HG03139 (cell line): ENCODE data around the gene SLC25A40.

Experiments used
- ATAC-seq: cut with Tn5 transposase; IDR thresholded peaks from one replicate; pipeline ENCODE4 v1.9.1; 2021; ENCODE audit not compliant: unreplicated experiment

The SLC25A40 gene

DNA sequence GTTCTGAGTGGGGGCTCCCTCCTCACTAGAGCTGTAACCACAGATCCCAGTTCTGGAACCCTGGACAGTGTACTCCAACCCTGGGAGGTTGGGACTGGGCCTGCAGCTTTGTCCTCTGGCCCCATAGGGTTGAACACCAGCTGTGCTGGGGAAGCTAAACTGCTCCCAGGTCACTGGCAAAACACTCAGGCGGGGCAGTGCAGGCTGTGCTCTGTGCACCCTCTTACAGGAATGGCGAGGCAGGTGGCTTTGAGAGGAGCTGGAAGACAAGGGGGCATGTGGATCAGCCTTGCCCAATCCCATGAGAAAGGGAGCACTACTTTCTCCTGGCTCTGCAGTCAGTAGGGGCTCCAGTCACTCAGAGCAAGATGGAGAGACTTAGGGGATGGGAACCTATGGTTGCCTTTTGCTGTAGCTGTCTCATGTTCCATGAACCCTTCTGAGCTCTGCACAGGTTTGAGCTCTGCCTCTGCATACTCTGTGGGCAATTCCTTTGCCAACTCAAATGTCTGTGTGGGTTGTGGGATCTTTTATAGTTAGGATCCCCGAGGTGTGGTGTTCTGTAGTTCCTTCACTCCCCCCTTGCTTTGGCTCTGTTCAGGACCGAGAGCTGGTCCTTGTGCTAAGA lies 90.7 kb downstream of the SLC25A40 start:
- no peak for ATAC-seq

DNA sequence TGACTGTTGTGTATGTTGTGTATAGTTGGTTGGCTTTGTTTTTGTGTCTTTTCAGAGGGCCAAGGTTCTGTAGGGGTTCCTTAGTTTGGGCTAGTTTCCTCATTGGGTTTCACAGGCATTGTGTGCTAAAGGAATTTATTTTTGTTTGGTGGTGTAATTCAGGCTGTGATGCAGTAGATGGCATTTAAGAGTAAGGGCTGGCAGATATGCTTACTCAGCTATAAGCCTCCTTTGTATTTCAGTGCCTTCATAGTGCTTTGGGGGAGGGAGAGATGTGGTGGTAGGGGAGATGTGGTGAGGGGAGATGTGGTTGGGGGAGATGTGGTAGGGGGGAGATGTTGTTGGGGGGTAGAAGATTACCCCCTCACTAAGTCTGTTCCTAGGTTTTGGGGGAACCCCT lies 91.7 kb downstream of the SLC25A40 start:
- no peak for ATAC-seq
